ENCODE measurements around the gene GAP43. TPM values are rescaled to one million over a fixed set of nuclear protein-coding genes. Genes with fewer than 3 reads are reported as not detected.
A peak's percentile ranks its signal among the peaks of the same experiment; 100 is the strongest.

GAP43 gene
- total RNA-seq, 2 donors from 2014 or later, result 2.8 to 6.1 TPM

DNA sequence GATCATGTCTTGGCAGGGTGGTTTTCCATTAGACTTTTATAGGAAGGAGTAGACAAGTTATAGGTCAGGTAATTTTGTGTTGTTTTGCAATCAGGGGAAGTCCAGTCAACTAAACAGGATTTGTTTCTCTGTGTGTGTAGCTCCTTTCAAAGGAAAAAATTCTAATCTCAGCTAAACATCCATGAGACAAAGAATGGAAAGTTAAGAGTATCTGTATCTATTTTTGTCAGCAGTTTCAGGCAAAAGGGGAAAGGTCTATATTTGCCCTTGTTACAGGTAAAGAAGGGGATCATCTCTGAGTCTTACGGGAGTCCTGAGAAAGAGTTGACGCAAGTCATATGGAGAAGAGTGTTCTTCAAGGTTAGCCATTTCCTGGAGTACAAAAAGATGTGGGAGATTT, 79.3 kb downstream of the GAP43 start:
- ATAC-seq (ENCODE audit: insufficient number of reproducible peaks, low FRiP score, low read depth), result no peak
- Histone ChIP-seq H3K36me3 (no peaks in the 10 kb centered on the region), H3K4me1 (ENCODE audit: control insufficient read depth in 1 of 2, low read depth in 2 of 2) (peaks cover 9 to 16% of the 10 kb centered on the region in 2 donors), H3K27me3 (replicated peaks; ENCODE audit: insufficient read depth) (no peaks in the 10 kb centered on the region), H3K9me3 (no peaks in the 10 kb centered on the region), H3K4me3 (no peak overlapping the region), H3K27ac (no peak overlapping the region)
- TF ChIP-seq, protein P1, sequence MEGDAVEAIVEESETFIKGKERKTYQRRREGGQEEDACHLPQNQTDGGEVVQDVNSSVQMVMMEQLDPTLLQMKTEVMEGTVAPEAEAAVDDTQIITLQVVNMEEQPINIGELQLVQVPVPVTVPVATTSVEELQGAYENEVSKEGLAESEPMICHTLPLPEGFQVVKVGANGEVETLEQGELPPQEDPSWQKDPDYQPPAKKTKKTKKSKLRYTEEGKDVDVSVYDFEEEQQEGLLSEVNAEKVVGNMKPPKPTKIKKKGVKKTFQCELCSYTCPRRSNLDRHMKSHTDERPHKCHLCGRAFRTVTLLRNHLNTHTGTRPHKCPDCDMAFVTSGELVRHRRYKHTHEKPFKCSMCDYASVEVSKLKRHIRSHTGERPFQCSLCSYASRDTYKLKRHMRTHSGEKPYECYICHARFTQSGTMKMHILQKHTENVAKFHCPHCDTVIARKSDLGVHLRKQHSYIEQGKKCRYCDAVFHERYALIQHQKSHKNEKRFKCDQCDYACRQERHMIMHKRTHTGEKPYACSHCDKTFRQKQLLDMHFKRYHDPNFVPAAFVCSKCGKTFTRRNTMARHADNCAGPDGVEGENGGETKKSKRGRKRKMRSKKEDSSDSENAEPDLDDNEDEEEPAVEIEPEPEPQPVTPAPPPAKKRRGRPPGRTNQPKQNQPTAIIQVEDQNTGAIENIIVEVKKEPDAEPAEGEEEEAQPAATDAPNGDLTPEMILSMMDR (IDR thresholded peaks at IDR 0.05), result no peak
- DNase-seq (ENCODE audit: low spot score), result no peak

DNA sequence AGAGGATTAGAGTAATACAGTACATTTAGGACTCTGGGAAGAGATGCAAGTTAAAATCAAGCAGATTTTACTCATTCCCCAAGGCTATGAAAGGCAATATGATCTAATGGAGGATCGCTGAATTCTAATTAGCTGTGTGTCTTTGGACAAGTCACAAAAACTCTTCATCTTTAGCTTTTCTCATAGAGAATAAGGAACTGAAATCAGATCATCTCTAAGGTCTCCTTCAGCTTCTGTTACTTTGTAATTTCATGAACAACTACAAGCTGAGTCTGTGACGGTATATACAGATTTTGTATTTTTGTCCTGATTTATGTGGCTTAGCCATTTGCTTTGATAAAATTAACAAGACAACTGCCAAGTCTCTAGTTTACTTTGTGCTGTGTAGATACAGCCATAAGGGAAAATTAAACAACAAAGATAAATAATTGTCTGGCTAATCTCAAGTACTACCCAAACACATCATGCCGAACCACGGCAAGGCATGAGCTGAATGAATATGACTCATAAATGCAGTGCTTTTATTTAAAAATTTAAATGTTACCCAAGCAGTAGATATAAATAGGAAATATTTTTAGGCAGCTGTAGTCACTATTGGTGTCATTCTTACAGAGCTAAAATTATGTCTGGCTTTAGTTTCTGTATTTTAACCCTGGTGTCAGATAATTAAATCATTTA, 81.5 kb downstream of the GAP43 start:
- Histone ChIP-seq H3K4me1 (ENCODE audit: control insufficient read depth in 1 of 2, low read depth in 2 of 2) (peaks cover 8 to 13% of the 10 kb centered on the region in 2 donors), H3K27me3 (replicated peaks; ENCODE audit: insufficient read depth) (no peaks in the 10 kb centered on the region), H3K9me3 (no peaks in the 10 kb centered on the region), H3K4me3 (no peak overlapping the region), H3K27ac (peak overlapping the region in 1 of 2 donors; percentile 69), H3K36me3 (no peaks in the 10 kb centered on the region)
- peak; percentile 67 for ATAC-seq (ENCODE audit: insufficient number of reproducible peaks, low FRiP score, low read depth)
- TF ChIP-seq, protein P1 (IDR thresholded peaks at IDR 0.05), result no peak
- no peak for DNase-seq (ENCODE audit: low spot score)

DNA sequence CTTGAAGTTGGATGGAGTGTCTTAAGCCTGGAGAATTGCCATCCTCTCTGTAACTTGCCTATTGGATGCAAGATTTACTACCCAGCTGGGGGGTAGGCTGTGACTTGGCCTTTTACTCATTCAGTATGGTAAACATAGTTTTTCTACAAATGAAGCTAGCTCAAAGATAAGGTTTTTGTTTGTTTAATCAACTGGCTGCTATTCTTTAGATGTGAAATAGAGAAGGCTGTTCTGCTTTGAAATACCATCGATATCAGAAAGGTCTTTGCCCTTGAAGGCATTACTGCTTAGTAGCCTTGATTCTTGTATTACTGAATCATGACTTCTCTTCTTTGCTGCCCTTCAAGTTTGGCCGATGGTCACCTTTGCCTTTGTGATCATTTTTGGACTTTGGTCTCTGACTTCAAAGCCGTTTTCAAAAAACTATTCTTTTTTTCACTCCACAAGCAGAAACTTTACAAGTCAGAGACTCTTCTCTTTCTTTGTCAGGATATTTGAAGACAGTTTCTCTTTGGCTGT, 83.1 kb downstream of the GAP43 start:
- no peak for ATAC-seq (ENCODE audit: insufficient number of reproducible peaks, low FRiP score, low read depth)
- TF ChIP-seq, protein P1 (IDR thresholded peaks at IDR 0.05), result no peak
- H3K27me3 ChIP-seq (replicated peaks; ENCODE audit: insufficient read depth), result no peaks in the 10 kb centered on the region
- H3K36me3 ChIP-seq, result no peaks in the 10 kb centered on the region
- H3K27ac ChIP-seq, result no peak overlapping the region
- H3K9me3 ChIP-seq, result no peaks in the 10 kb centered on the region
- H3K4me3 ChIP-seq, result no peak overlapping the region
- H3K4me1 ChIP-seq (ENCODE audit: control insufficient read depth in 1 of 2, low read depth in 2 of 2), result peaks cover 0 to 5% of the 10 kb centered on the region in 2 donors
- no peak for DNase-seq (ENCODE audit: low spot score)

DNA sequence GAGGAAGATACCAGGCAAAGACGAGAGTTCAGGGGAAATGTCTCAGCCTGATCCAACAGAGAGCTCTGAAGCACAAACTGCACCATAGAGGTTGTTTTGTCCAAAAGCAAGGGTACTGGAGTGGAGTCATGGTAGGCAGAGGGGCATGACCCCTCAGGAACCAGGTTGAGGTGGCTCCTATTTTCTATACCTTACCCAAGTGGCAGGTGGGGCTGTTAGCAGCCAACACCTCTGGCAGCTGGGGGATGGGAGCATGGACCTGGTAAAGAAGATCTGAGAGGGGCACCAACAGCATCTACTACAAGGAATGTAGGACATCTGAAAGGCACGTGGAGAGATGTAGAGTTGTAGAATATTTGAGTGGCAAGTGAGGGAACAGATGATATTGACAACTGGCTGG, 85.2 kb downstream of the GAP43 start:
- Histone ChIP-seq H3K36me3 (no peaks in the 10 kb centered on the region), H3K27ac (no peak overlapping the region), H3K4me1 (ENCODE audit: control insufficient read depth in 1 of 2, low read depth in 2 of 2) (peaks cover 0 to 5% of the 10 kb centered on the region in 2 donors), H3K27me3 (replicated peaks; ENCODE audit: insufficient read depth) (no peaks in the 10 kb centered on the region), H3K4me3 (no peak overlapping the region), H3K9me3 (no peaks in the 10 kb centered on the region)
- TF ChIP-seq, protein P1 (IDR thresholded peaks at IDR 0.05), result no peak
- DNase-seq (ENCODE audit: low spot score) (no peak), ATAC-seq (ENCODE audit: insufficient number of reproducible peaks, low FRiP score, low read depth) (no peak)

DNA sequence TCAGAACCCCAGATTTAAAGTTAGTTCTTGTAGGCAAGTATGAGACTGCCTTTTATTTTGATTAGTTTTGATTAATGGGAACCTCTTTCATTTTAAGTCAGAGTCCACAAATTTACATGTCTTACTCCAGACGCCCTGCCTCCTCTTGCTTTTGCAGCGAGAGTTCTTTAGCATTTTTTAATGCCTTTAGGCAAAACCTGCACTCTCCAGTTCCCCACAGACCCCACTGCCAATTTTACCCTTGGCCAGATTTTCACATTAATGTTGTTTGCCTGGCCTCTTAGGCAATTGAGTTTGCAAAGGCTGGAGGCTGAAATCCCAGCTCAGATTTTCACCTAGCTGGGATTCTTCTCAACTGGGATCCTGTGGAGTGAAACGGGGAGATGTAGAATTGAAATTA, 85.8 kb downstream of the GAP43 start:
- Histone ChIP-seq H3K27me3 (replicated peaks; ENCODE audit: insufficient read depth) (no peaks in the 10 kb centered on the region), H3K36me3 (no peaks in the 10 kb centered on the region), H3K4me3 (no peak overlapping the region), H3K9me3 (no peaks in the 10 kb centered on the region), H3K4me1 (ENCODE audit: control insufficient read depth in 1 of 2, low read depth in 2 of 2) (peaks cover 0 to 5% of the 10 kb centered on the region in 2 donors), H3K27ac (no peak overlapping the region)
- ATAC-seq (ENCODE audit: insufficient number of reproducible peaks, low FRiP score, low read depth) (no peak), DNase-seq (ENCODE audit: low spot score) (no peak)
- TF ChIP-seq, protein P1 (IDR thresholded peaks at IDR 0.05), result no peak
